ENCODE measurements around the gene ELAPOR2. TPM values are rescaled to one million over a fixed set of nuclear protein-coding genes. Genes with fewer than 3 reads are reported as not detected.
"Not testable (repeated sequence)": the region's sequence is repeated elsewhere in the genome, so short reads cannot be mapped to it uniquely, and the experiment has no call there.

Gene ELAPOR2
- total and polyA plus RNA-seq, 2 of the 4 experiments (the other 2 are of a cell fraction): 0.62 to 1.3 TPM

GRCh38 chr7:87044713-87045112, 14.7 kb downstream of the ELAPOR2 start:
- dilution Hi-C loops (cut with HindIII; ENCODE audit: low sequenced_read_pairs, unreplicated experiment); intact Hi-C loops (cut with micrococcal nuclease); in situ Hi-C loops (cut with MboI; ENCODE audit: low sequenced_read_pairs); H2BK120ac ChIP-seq (ENCODE audit: low read depth, low read length); H3K9me3 ChIP-seq (ENCODE audit: control insufficient read depth, insufficient read depth, low read length); CTCF ChIA-PET; H3K4ac ChIP-seq (ENCODE audit: low read depth, low read length); H3K9ac ChIP-seq (ENCODE audit: low read depth, low read length); H2AFZ ChIP-seq (replicated peaks; ENCODE audit: low read length, poor library complexity); H2AK9ac ChIP-seq (replicated peaks; ENCODE audit: low read depth, low read length, poor library complexity); H3K18ac ChIP-seq (ENCODE audit: low read depth, low read length); H2BK15ac ChIP-seq (ENCODE audit: low read depth, low read length); H3K9me1 ChIP-seq (ENCODE audit: insufficient read depth, low read length); H4K20me1 ChIP-seq (ENCODE audit: insufficient read depth, low read length); H4K8ac ChIP-seq (ENCODE audit: low read depth in 2 of 2, low read length in 2 of 2); H3K4me1 ChIP-seq (ENCODE audit: control insufficient read depth, insufficient read depth, low read length); H4K5ac ChIP-seq (ENCODE audit: low read depth, low read length); H3K23ac ChIP-seq (ENCODE audit: low read depth, low read length); DNase-seq; H2BK5ac ChIP-seq (ENCODE audit: low read depth, low read length, poor library complexity, severe bottlenecking); H3K4me2 ChIP-seq (ENCODE audit: low read depth, low read length); H3K14ac ChIP-seq (replicated peaks; ENCODE audit: low read depth, low read length); H2BK20ac ChIP-seq (ENCODE audit: low read depth, low read length); H3K36me3 ChIP-seq (ENCODE audit: control insufficient read depth, insufficient read depth, low read length); ATAC-seq (ENCODE audit: low read depth); POLR2A ChIA-PET (ENCODE audit: unreplicated experiment); H3K27me3 ChIP-seq (ENCODE audit: control insufficient read depth, insufficient read depth, low read length); H4K91ac ChIP-seq (ENCODE audit: insufficient read depth, low read depth, low read length); H3K79me1 ChIP-seq (ENCODE audit: low read depth in 1 of 2, low read length in 2 of 2); BruUV-seq (replicated peaks); H3K27ac ChIP-seq (ENCODE audit: insufficient read depth, low read length); H3K56ac ChIP-seq (ENCODE audit: extremely low read depth, insufficient read depth, low read length); H3K4me3 ChIP-seq (ENCODE audit: insufficient read depth, low read depth, low read length); H2AK5ac ChIP-seq (ENCODE audit: low read depth, low read length): not testable (repeated sequence)
- no CpG with 5 or more reads among the region's 2 CpGs for WGBS, 2 experiments (ENCODE audit: extremely low coverage in 2 of 2, insufficient read length in 1 of 2)

GRCh38 chr7:87041586-87041985, 17.9 kb downstream of the ELAPOR2 start:
- H3K9me1 ChIP-seq (ENCODE audit: insufficient read depth, low read length); ATAC-seq (ENCODE audit: low read depth); H2AFZ ChIP-seq (replicated peaks; ENCODE audit: low read length, poor library complexity); BruUV-seq (replicated peaks); intact Hi-C loops (cut with micrococcal nuclease); H3K14ac ChIP-seq (replicated peaks; ENCODE audit: low read depth, low read length); H3K79me1 ChIP-seq (ENCODE audit: low read depth in 1 of 2, low read length in 2 of 2); DNase-seq; H3K23ac ChIP-seq (ENCODE audit: low read depth, low read length); in situ Hi-C loops (cut with MboI; ENCODE audit: low sequenced_read_pairs); H3K27ac ChIP-seq (ENCODE audit: insufficient read depth, low read length); H4K91ac ChIP-seq (ENCODE audit: insufficient read depth, low read depth, low read length); H4K20me1 ChIP-seq (ENCODE audit: insufficient read depth, low read length); H2BK120ac ChIP-seq (ENCODE audit: low read depth, low read length); H2BK20ac ChIP-seq (ENCODE audit: low read depth, low read length); H3K4ac ChIP-seq (ENCODE audit: low read depth, low read length); H3K18ac ChIP-seq (ENCODE audit: low read depth, low read length); POLR2A ChIA-PET (ENCODE audit: unreplicated experiment); H3K9me3 ChIP-seq (ENCODE audit: control insufficient read depth, insufficient read depth, low read length); CTCF ChIA-PET; H3K27me3 ChIP-seq (ENCODE audit: control insufficient read depth, insufficient read depth, low read length); H3K36me3 ChIP-seq (ENCODE audit: control insufficient read depth, insufficient read depth, low read length); H4K8ac ChIP-seq (ENCODE audit: low read depth in 2 of 2, low read length in 2 of 2); H3K4me2 ChIP-seq (ENCODE audit: low read depth, low read length); H2AK9ac ChIP-seq (replicated peaks; ENCODE audit: low read depth, low read length, poor library complexity); H3K56ac ChIP-seq (ENCODE audit: extremely low read depth, insufficient read depth, low read length); H2BK5ac ChIP-seq (ENCODE audit: low read depth, low read length, poor library complexity, severe bottlenecking); H2AK5ac ChIP-seq (ENCODE audit: low read depth, low read length); H4K5ac ChIP-seq (ENCODE audit: low read depth, low read length); H2BK15ac ChIP-seq (ENCODE audit: low read depth, low read length); H3K4me1 ChIP-seq (ENCODE audit: control insufficient read depth, insufficient read depth, low read length); dilution Hi-C loops (cut with HindIII; ENCODE audit: low sequenced_read_pairs, unreplicated experiment); H3K4me3 ChIP-seq (ENCODE audit: insufficient read depth, low read depth, low read length); H3K9ac ChIP-seq (ENCODE audit: low read depth, low read length): not testable (repeated sequence)
- no CpG with 5 or more reads among the region's 5 CpGs for WGBS, 2 experiments (ENCODE audit: extremely low coverage in 2 of 2, insufficient read length in 1 of 2)
